PC-3 (cell line): ENCODE measurements around the gene NRIP1. TPM values are rescaled to one million over a fixed set of nuclear protein-coding genes. Genes with fewer than 3 reads are reported as not detected.

ENCODE experiments used
- ATAC-seq: fragments of 200-7000 bp; cut with Tn5 transposase; 2 replicates; pipeline ENCODE4 v1.9.1; 2020; ENCODE audit warnings: mild to moderate bottlenecking, moderate library complexity
- BruUV-seq: library from RNA; stranded (reverse); fragments of 400-500 nt; replicated peaks from 2 replicates; lab custom pipeline; 2021; lab: Mats Ljungman, UMichigan
- CTCF ChIA-PET: fragments of 300-600 bp; sonication (Branson Sonifier 250); formaldehyde crosslinking; loops from one replicate; lab custom pipeline; 2022; ENCODE audit warnings: antibody characterized with exemption; lab: Charles Lee
- POLR2A ChIA-PET: fragments of 300-600 bp; sonication (Branson Sonifier 250); formaldehyde crosslinking; loops from one replicate; lab custom pipeline; 2022; ENCODE audit warnings: antibody characterized with exemption; ENCODE audit not compliant: unreplicated experiment; lab: Charles Lee
- DNase-seq: peaks from one replicate; pipeline ENCODE4 v3.0.0-alpha.2; 2015
- H2AFZ ChIP-seq: fragments of 300-600 bp; sonication (generic); 2 replicates; pipeline ENCODE4 v1.6.0; 2016; ENCODE audit warnings: antibody characterized with exemption, low read length
- H3F3A ChIP-seq: fragments of 300-600 bp; sonication (generic); one replicate; pipeline ENCODE4 v1.6.0; 2017; ENCODE audit warnings: antibody characterized with exemption, low read length, control low read depth, mild to moderate bottlenecking; ENCODE audit not compliant: unreplicated experiment
- H3K27ac ChIP-seq: fragments of 300-600 bp; sonication (generic); 2 replicates; pipeline ENCODE4 v1.5.1; 2016; ENCODE audit warnings: mild to moderate bottlenecking, low read length
- H3K27me3 ChIP-seq: fragments of 300-600 bp; sonication (generic); 2 replicates; pipeline ENCODE4 v1.6.1; 2016; ENCODE audit warnings: low read length, mixed read lengths
- H3K36me3 ChIP-seq: fragments of 300-600 bp; sonication (generic); 2 replicates; pipeline ENCODE4 v1.6.1; 2016; ENCODE audit warnings: low read depth, mixed run types, low read length, mixed read lengths
- H3K4me1 ChIP-seq: fragments of 300-600 bp; sonication (generic); 2 replicates; pipeline ENCODE4 v1.5.1; 2016; ENCODE audit warnings: low read length; ENCODE audit not compliant: insufficient read depth
- H3K4me2 ChIP-seq: fragments of 300-600 bp; sonication (generic); 2 replicates; pipeline ENCODE4 v1.6.0; 2016; ENCODE audit warnings: low read length
- H3K4me3 ChIP-seq: fragments of 300-600 bp; sonication (generic); 2 replicates; pipeline ENCODE4 v1.5.1; 2016; ENCODE audit warnings: mild to moderate bottlenecking, low read length, mixed read lengths
- H3K79me2 ChIP-seq: fragments of 300-600 bp; sonication (generic); 2 replicates; pipeline ENCODE4 v1.6.1; 2017; ENCODE audit warnings: low read length, mixed read lengths
- H3K9ac ChIP-seq: fragments of 300-600 bp; sonication (generic); 2 replicates; pipeline ENCODE4 v1.6.0; 2016; ENCODE audit warnings: mild to moderate bottlenecking, low read length
- H3K9me2 ChIP-seq: fragments of 300-600 bp; sonication (generic); replicated peaks from 2 replicates; pipeline ENCODE4 v1.6.1; 2016; ENCODE audit warnings: mixed run types, low read length, mixed read lengths
- H3K9me3 ChIP-seq: fragments of 300-600 bp; sonication (generic); 2 replicates; pipeline ENCODE4 v1.6.1; 2016; ENCODE audit warnings: low read length, mixed read lengths
- H4K20me1 ChIP-seq: fragments of 300-600 bp; sonication (generic); 2 replicates; pipeline ENCODE4 v1.6.1; 2016; ENCODE audit warnings: low read length, mixed read lengths
- EZH2 ChIP-seq: fragments of 300-600 bp; sonication (generic); IDR thresholded peaks from one replicate; pipeline ENCODE4 v1.6.1; 2017; ENCODE audit warnings: antibody characterized with exemption, mild to moderate bottlenecking, low read length; ENCODE audit not compliant: unreplicated experiment
- EZH2phosphoT487 ChIP-seq: fragments of 300-600 bp; sonication (generic); IDR thresholded peaks from 2 replicates; pipeline ENCODE4 v1.6.1; 2018; ENCODE audit warnings: mild to moderate bottlenecking, antibody characterized with exemption, low read length, borderline replicate concordance
- intact Hi-C: fragments of 100-400 bp; cut with micrococcal nuclease; formaldehyde crosslinking; loops from 2 replicates; pipeline ENCODE4 v1.9.0; 2023
- total RNA-seq: library from RNA; depleted of rRNA; stranded (reverse); fragments of >200 nt; gene quantifications from 2 replicates; pipeline ENCODE4 v1.2.3, GENCODE V29; 2014
- TF ChIP-seq, protein P1 (sequence below): fragments of 300-600 bp; sonication (generic); conservative IDR thresholded peaks from 2 replicates; pipeline ENCODE4 v1.5.1; 2017; ENCODE audit warnings: antibody characterized with exemption, low read depth, mild to moderate bottlenecking, low read length

NRIP1 gene
- total RNA-seq, 1 experiment from 2014 or later, result 69.2 TPM

GRCh38 chr21:15094706-15095105, 29.9 kb upstream of the NRIP1 start:
- no peak for TF ChIP-seq EZH2phosphoT487
- TF ChIP-seq, protein P1, sequence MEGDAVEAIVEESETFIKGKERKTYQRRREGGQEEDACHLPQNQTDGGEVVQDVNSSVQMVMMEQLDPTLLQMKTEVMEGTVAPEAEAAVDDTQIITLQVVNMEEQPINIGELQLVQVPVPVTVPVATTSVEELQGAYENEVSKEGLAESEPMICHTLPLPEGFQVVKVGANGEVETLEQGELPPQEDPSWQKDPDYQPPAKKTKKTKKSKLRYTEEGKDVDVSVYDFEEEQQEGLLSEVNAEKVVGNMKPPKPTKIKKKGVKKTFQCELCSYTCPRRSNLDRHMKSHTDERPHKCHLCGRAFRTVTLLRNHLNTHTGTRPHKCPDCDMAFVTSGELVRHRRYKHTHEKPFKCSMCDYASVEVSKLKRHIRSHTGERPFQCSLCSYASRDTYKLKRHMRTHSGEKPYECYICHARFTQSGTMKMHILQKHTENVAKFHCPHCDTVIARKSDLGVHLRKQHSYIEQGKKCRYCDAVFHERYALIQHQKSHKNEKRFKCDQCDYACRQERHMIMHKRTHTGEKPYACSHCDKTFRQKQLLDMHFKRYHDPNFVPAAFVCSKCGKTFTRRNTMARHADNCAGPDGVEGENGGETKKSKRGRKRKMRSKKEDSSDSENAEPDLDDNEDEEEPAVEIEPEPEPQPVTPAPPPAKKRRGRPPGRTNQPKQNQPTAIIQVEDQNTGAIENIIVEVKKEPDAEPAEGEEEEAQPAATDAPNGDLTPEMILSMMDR, result no peak
- TF ChIP-seq EZH2, result no peak
- Histone ChIP-seq H3K79me2 (no peaks in the 10 kb centered on the region), H3K4me3 (no peak overlapping the region), H3K4me2 (no peak overlapping the region), H3F3A (no peaks in the 10 kb centered on the region), H2AFZ (no peak overlapping the region), H4K20me1 (no peaks in the 10 kb centered on the region), H3K9me3 (no peaks in the 10 kb centered on the region), H3K36me3 (no peaks in the 10 kb centered on the region), H3K27me3 (no peaks in the 10 kb centered on the region), H3K9me2 (no peaks in the 10 kb centered on the region), H3K27ac (no peak overlapping the region), H3K4me1 (peaks cover 7% of the 10 kb centered on the region; the same call in 1 of the 2 replicates), H3K9ac (no peak overlapping the region)
- ATAC-seq, result no peak
- DNase-seq, result no peak
- CTCF ChIA-PET, result no interaction called here
- POLR2A ChIA-PET, result interaction anchor here (0.6 kb wide), 1 partner anchor 778 kb away, joined by 3 read pairs; no protein-coding TSS in a partner anchor
- no TSS peak for BruUV-seq
- intact Hi-C loops, result loop anchor here (5.0 kb wide), 1 partner anchor 78 kb away; no protein-coding TSS in a partner anchor

GRCh38 chr21:15093216-15093615, 28.4 kb upstream of the NRIP1 start:
- H3K9me3 ChIP-seq, result no peaks in the 10 kb centered on the region
- no peak overlapping the region for H3K9ac ChIP-seq
- ATAC-seq (peak; percentile 38; the same call in 1 of the 2 replicates), DNase-seq (no peak)
- no peaks in the 10 kb centered on the region for H3K9me2 ChIP-seq
- no peak overlapping the region for H3K4me2 ChIP-seq
- ChIA-PET CTCF (no interaction called here), POLR2A (no interaction called here)
- TF ChIP-seq EZH2, result no peak
- TF ChIP-seq EZH2phosphoT487, result no peak
- TF ChIP-seq, protein P1, result no peak
- peaks cover 7% of the 10 kb centered on the region; the same call in 1 of the 2 replicates for H3K4me1 ChIP-seq
- no peaks in the 10 kb centered on the region for H3F3A ChIP-seq
- H2AFZ ChIP-seq, result no peak overlapping the region
- no peaks in the 10 kb centered on the region for H4K20me1 ChIP-seq
- intact Hi-C loops, result loop anchor here (5.0 kb wide), 1 partner anchor 79 kb away; no protein-coding TSS in a partner anchor
- no peak overlapping the region for H3K27ac ChIP-seq
- H3K79me2 ChIP-seq, result no peaks in the 10 kb centered on the region
- no peaks in the 10 kb centered on the region for H3K27me3 ChIP-seq
- BruUV-seq, result no TSS peak
- H3K4me3 ChIP-seq, result no peak overlapping the region
- H3K36me3 ChIP-seq, result no peaks in the 10 kb centered on the region

GRCh38 chr21:15092745-15093144, 27.9 kb upstream of the NRIP1 start:
- no TSS peak for BruUV-seq
- TF ChIP-seq EZH2, result no peak
- TF ChIP-seq EZH2phosphoT487, result no peak
- TF ChIP-seq, protein P1, result no peak
- H3K9ac ChIP-seq, result no peak overlapping the region
- peaks cover 7% of the 10 kb centered on the region; the same call in 1 of the 2 replicates for H3K4me1 ChIP-seq
- no peaks in the 10 kb centered on the region for H3K9me2 ChIP-seq
- no peaks in the 10 kb centered on the region for H3K27me3 ChIP-seq
- ChIA-PET CTCF (no interaction called here), POLR2A (no interaction called here)
- no peaks in the 10 kb centered on the region for H4K20me1 ChIP-seq
- no peaks in the 10 kb centered on the region for H3K79me2 ChIP-seq
- intact Hi-C loops, result loop anchor here (5.0 kb wide), 1 partner anchor 80 kb away; no protein-coding TSS in a partner anchor
- DNase-seq (peak; percentile 6), ATAC-seq (peak; percentile 78)
- no peak overlapping the region for H3K27ac ChIP-seq
- H3K4me2 ChIP-seq, result no peak overlapping the region
- no peak overlapping the region for H2AFZ ChIP-seq
- no peak overlapping the region for H3K4me3 ChIP-seq
- no peaks in the 10 kb centered on the region for H3F3A ChIP-seq
- H3K9me3 ChIP-seq, result no peaks in the 10 kb centered on the region
- H3K36me3 ChIP-seq, result no peaks in the 10 kb centered on the region
